HepG2 (cell line): ENCODE results near the gene GRIN2D. TPM values are rescaled to one million over a fixed set of nuclear protein-coding genes. Genes with fewer than 3 reads are reported as not detected.
A peak's percentile ranks its signal among the peaks of the same experiment; 100 is the strongest.

Experiments used
- ARNT2 ChIP-seq: sonication (generic); formaldehyde crosslinking; IDR thresholded peaks from 2 replicates; pipeline ENCODE4 v1.8.0; 2022; ENCODE audit warnings: mild to moderate bottlenecking, low read depth, missing genetic modification reagents, moderate library complexity
- ASH2L ChIP-seq: fragments of 300-600, 200-600 bp; sonication (generic); IDR thresholded peaks from 2 replicates; pipeline ENCODE4 v1.7.0; 2017; ENCODE audit warnings: low read depth, mild to moderate bottlenecking, moderate library complexity, mixed read lengths, low read length; ENCODE audit not compliant: insufficient read length
- BHLHE40 ChIP-seq: IDR thresholded peaks from 2 replicates; pipeline ENCODE4 v1.6.1; 2011; ENCODE audit warnings: low read length, improper control_type of control experiment
- CHD4 ChIP-seq: fragments of 200-600 bp; sonication (generic); IDR thresholded peaks from 2 replicates; pipeline ENCODE4 v1.7.0; 2017; ENCODE audit warnings: mild to moderate bottlenecking, low read length, borderline replicate concordance
- JUND ChIP-seq: sonication (generic); formaldehyde crosslinking; IDR thresholded peaks from 2 replicates; pipeline ENCODE4 v1.8.0; 2022; ENCODE audit warnings: mild to moderate bottlenecking, missing genetic modification reagents
- KDM5A ChIP-seq: fragments of 200-600 bp; sonication (generic); IDR thresholded peaks from 2 replicates; pipeline ENCODE4 v1.7.0; 2018; ENCODE audit warnings: antibody characterized with exemption, mild to moderate bottlenecking, low read length, borderline replicate concordance
- MEF2D ChIP-seq: sonication (generic); formaldehyde crosslinking; IDR thresholded peaks from 2 replicates; pipeline ENCODE4 v1.5.1; 2020; ENCODE audit warnings: mild to moderate bottlenecking, missing genetic modification reagents
- MTA3 ChIP-seq: sonication (generic); formaldehyde crosslinking; IDR thresholded peaks from 2 replicates; pipeline ENCODE4 v1.4.0; 2020; ENCODE audit warnings: missing genetic modification reagents
- SNRNP70 ChIP-seq: fragments of 200-400 bp; formaldehyde crosslinking; IDR thresholded peaks from 2 replicates; pipeline ENCODE4 v1.6.1; 2017; ENCODE audit warnings: mild to moderate bottlenecking, low read depth, low read length, moderate library complexity
- TERF1 ChIP-seq: sonication (generic); formaldehyde crosslinking; IDR thresholded peaks from 2 replicates; pipeline ENCODE4 v1.8.0; 2022; ENCODE audit warnings: mild to moderate bottlenecking, missing genetic modification reagents, moderate library complexity
- TFAP4 ChIP-seq: sonication (generic); IDR thresholded peaks from 2 replicates; pipeline ENCODE4 v1.6.1; 2016; ENCODE audit warnings: low read depth, borderline replicate concordance
- ZBTB3 ChIP-seq: sonication (generic); formaldehyde crosslinking; IDR thresholded peaks from 2 replicates; pipeline ENCODE4 v1.4.0; 2020; ENCODE audit warnings: low read depth, mild to moderate bottlenecking, moderate library complexity, missing genetic modification reagents, borderline replicate concordance
- ZFY ChIP-seq: sonication (generic); formaldehyde crosslinking; IDR thresholded peaks from 2 replicates; pipeline ENCODE4 v1.4.0; 2020; ENCODE audit warnings: missing genetic modification reagents
- ZMYM3 ChIP-seq: sonication (generic); formaldehyde crosslinking; IDR thresholded peaks from 2 replicates; pipeline ENCODE4 v1.5.1; 2020; ENCODE audit warnings: mild to moderate bottlenecking, missing genetic modification reagents
- ZNF17 ChIP-seq: sonication (generic); formaldehyde crosslinking; IDR thresholded peaks from 2 replicates; pipeline ENCODE4 v1.5.0; 2020; ENCODE audit warnings: mild to moderate bottlenecking, missing genetic modification reagents
- ZNF253 ChIP-seq: sonication (generic); formaldehyde crosslinking; IDR thresholded peaks from 2 replicates; pipeline ENCODE4 v1.8.0; 2022; ENCODE audit warnings: mild to moderate bottlenecking, missing genetic modification reagents, borderline replicate concordance
- ZNF513 ChIP-seq: sonication (generic); formaldehyde crosslinking; conservative IDR thresholded peaks from 2 replicates; pipeline ENCODE4 v1.5.0; 2020; ENCODE audit warnings: missing genetic modification reagents
- ZNF547 ChIP-seq: sonication (generic); formaldehyde crosslinking; IDR thresholded peaks from 2 replicates; pipeline ENCODE4 v1.5.1; 2020; ENCODE audit warnings: mild to moderate bottlenecking, missing genetic modification reagents
- ZNF558 ChIP-seq: sonication (generic); formaldehyde crosslinking; IDR thresholded peaks from 2 replicates; pipeline ENCODE4 v1.9.0; 2022; ENCODE audit warnings: mild to moderate bottlenecking, missing genetic modification reagents, borderline replicate concordance
- polyA plus RNA-seq, 8 experiments: library from polyadenylated mRNA; depleted of rRNA in 3 of 8; stranded (reverse) in 7 of 8; unstranded in 1 of 8; fragments of >200 nt; fragmentation: Illumina TruSeq in 4 of 8; extraction: Trizol in 4 of 8; gene quantifications; 2 replicates each; pipeline versions ENCODE4 v1.2.1 to v1.2.3, GENCODE V29; 2011 to 2016; ENCODE audit warnings: low read depth in 4 of 8, missing spikeins in 1 of 8, mixed read lengths in 1 of 8; ENCODE audit not compliant: insufficient read depth in 1 of 8
- total RNA-seq, 5 experiments: library from RNA; depleted of rRNA; stranded (reverse); fragments of >200 nt; fragmentation: Illumina TruSeq; extraction: Trizol; gene quantifications; 2 replicates each; pipeline ENCODE4 v1.2.3, GENCODE V29; 2016; ENCODE audit warnings: low read depth in 1 of 5

Gene GRIN2D
- total and polyA plus RNA-seq, 2 of the 13 experiments (the other 11 are each of a cell fraction or from before 2014, with no cell fraction given) = 0.02 to 0.13 TPM

GRCh38 chr19:48390188-48391099 lies 3.0 kb upstream of the GRIN2D start (continued):
- TF ChIP-seq ARNT2 (CRISPR knock-in tag) (peak; percentile 70; the same call in 1 of the 2 replicates), BHLHE40 (no peak), ZNF253 (CRISPR knock-in tag) (no peak), TERF1 (CRISPR knock-in tag) (no peak), MEF2D (no peak), ZNF547 (CRISPR knock-in tag) (peak; percentile 75), TFAP4 (no peak), SNRNP70 (no peak), ZNF17 (CRISPR knock-in tag) (no peak), KDM5A (no peak), CHD4 (no peak), MTA3 (no peak), ZNF558 (CRISPR knock-in tag) (peak; percentile 64; the same call in 1 of the 2 replicates), ZMYM3 (CRISPR knock-in tag) (no peak), ZNF513 (CRISPR knock-in tag) (no peak), ZFY (CRISPR knock-in tag) (peak; percentile 100), ZBTB3 (CRISPR knock-in tag) (0 out of 2 replicates have a peak, but pooled peaks have one; percentile 41), JUND (CRISPR knock-in tag) (no peak; the same call in 1 of the 2 replicates), ASH2L (no peak)
